GM19193 (cell line): ENCODE results near the gene ICE1.

Experiments
- POLR2A ChIP-seq: IDR thresholded peaks from 4 replicates; pipeline ENCODE4 v1.6.1; 2011; ENCODE audit not compliant: insufficient read depth, insufficient read length; ENCODE audit errors: extremely low read depth

ICE1 gene

GRCh38 chr5:5492087-5492933, 69.8 kb downstream of the ICE1 start:
- no peak for TF ChIP-seq POLR2A

- TF ChIP-seq POLR2A, result no peak
These were observed 72.3 kb downstream of the ICE1 start for GRCh38 chr5:5494489-5495402.

GRCh38 chr5:5497152-5497788, 74.8 kb downstream of the ICE1 start:
- TF ChIP-seq POLR2A, result no peak

- no peak for TF ChIP-seq POLR2A
These were observed 77.0 kb downstream of the ICE1 start for GRCh38 chr5:5499442-5499841.

GRCh38 chr5:5504325-5504724, 81.8 kb downstream of the ICE1 start:
- TF ChIP-seq POLR2A, result no peak

- no peak for TF ChIP-seq POLR2A
These were observed 83.3 kb downstream of the ICE1 start for GRCh38 chr5:5505815-5506214.

GRCh38 chr5:5508391-5508790, 85.9 kb downstream of the ICE1 start:
- no peak for TF ChIP-seq POLR2A

GRCh38 chr5:5511904-5512416, 89.5 kb downstream of the ICE1 start:
- TF ChIP-seq POLR2A, result no peak

GRCh38 chr5:5512543-5512942, 90.1 kb downstream of the ICE1 start:
- TF ChIP-seq POLR2A, result no peak

- no peak for TF ChIP-seq POLR2A
These were observed 98.6 kb downstream of the ICE1 start for GRCh38 chr5:5521029-5521428.

GRCh38 chr5:5521478-5521877, 99.0 kb downstream of the ICE1 start:
- TF ChIP-seq POLR2A, result no peak

- no peak for TF ChIP-seq POLR2A
These were observed 99.9 kb downstream of the ICE1 start for GRCh38 chr5:5522336-5522735.

- no peak for TF ChIP-seq POLR2A
These were observed 100.6 kb downstream of the ICE1 start for GRCh38 chr5:5523066-5523505.

- TF ChIP-seq POLR2A, result no peak
These were observed 101.8 kb downstream of the ICE1 start for GRCh38 chr5:5524327-5524726.

GRCh38 chr5:5531371-5531770, 108.9 kb downstream of the ICE1 start:
- no peak for TF ChIP-seq POLR2A
